Vagina (tissue), 2 donors: Measurements from ENCODE around the gene TM7SF2.

ENCODE experiments used
- POLR2A ChIP-seq, 2 donors: fragments of 450-650 bp; IDR thresholded peaks; one replicate each; pipeline ENCODE4 v1.6.1; 2017; ENCODE audit warnings: antibody characterized with exemption in 2 of 2, mild to moderate bottlenecking in 2 of 2, moderate library complexity in 2 of 2
- POLR2AphosphoS5 ChIP-seq, 2 donors: sonication (generic); formaldehyde crosslinking; IDR thresholded peaks; one replicate each; pipeline ENCODE4 v1.9.0; 2017; ENCODE audit warnings: antibody characterized with exemption in 2 of 2, mild to moderate bottlenecking in 2 of 2, low read depth in 1 of 2; ENCODE audit not compliant: insufficient read depth in 1 of 2

GRCh38 chr11:65095427-65095826 is 16.2 kb upstream of the TM7SF2 start:
- TF ChIP-seq POLR2AphosphoS5 (IDR thresholded peaks at IDR 0.05; ENCODE audit: insufficient read depth in 1 of 2, low read depth in 1 of 2) (no peak), POLR2A (IDR thresholded peaks at IDR 0.05) (no peak)
